ENCODE measurements around the gene NHLRC4. TPM values are rescaled to one million over a fixed set of nuclear protein-coding genes. Genes with fewer than 3 reads are reported as not detected.

Gene NHLRC4
- total and polyA plus RNA-seq, 8 donors, result 0.99 to 3.4 (median 2.9) TPM

DNA sequence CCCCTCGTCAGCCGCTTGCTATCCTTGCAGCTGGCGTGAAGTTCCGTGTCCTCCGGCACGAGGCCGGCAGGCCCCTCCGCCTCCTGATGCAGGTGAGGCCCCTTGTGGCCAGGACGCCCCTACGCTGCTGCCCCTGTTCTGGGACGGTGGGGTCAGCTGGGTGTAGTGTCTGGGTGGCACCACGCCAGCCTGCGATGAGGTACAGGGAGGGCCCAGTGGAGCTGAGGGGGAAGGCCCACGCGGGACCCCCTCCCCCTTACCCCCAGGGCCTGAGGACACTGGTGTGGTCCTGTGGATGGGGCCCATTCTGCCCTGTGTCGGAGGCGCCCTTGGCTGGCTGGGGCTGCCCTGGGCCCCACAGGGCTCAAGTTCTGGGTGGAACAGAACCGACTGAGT lies 15.4 kb downstream of the NHLRC4 start:
- H3K27me3 ChIP-seq, result no peaks in the 10 kb centered on the region
- peaks cover 6 to 13% of the 10 kb centered on the region in 2 donors for H3K4me1 ChIP-seq
- peaks cover 0 to 21% of the 10 kb centered on the region in 2 donors for H3K36me3 ChIP-seq
- intact Hi-C loops (cut with DNase I), result no loop called here
- no peak for TF ChIP-seq CTCF (IDR thresholded peaks at IDR 0.05)
- no peak overlapping the region for H3K27ac ChIP-seq
- H3K9me3 ChIP-seq, result no peaks in the 10 kb centered on the region
- ATAC-seq (no peak), DNase-seq (no peak)
- no peak overlapping the region for H3K4me3 ChIP-seq

DNA sequence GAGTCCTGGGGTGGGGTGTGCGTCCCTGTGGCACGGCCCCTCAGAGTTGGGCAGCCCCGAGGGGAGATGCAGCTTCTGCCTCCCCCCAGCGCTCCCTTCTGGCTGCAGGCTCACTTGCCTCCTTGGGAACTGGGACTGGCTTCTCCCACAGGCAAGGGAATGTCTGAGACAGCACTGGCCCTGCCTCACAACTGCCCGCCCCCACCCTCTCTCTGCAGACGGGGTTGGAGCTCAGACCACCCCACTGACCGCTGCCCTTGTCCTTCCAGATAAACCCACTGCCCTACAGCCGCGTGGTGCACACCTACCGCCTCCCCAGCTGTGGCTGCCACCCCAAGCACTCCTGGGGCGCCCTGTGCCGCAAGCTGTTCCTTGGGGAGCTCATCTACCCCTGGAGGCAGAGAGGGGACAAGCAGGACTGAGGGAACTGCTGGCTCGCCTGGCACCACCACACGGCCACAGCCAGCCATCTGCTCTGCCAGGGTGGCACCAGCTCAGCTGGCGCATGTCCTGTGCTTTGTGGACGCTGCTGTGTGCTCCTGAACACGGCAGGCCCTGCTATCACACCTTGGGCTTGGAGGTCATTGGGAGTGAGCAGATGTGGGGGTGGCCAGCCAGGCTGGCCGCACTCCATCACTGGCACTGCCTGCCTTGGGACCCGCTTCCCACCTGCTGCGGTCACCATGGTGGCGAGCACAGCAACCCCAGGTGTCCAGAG lies 16.0 kb downstream of the NHLRC4 start:
- H3K27ac ChIP-seq, result no peak overlapping the region
- no peaks in the 10 kb centered on the region for H3K9me3 ChIP-seq
- intact Hi-C loops (cut with DNase I), result no loop called here
- H3K4me1 ChIP-seq, result peaks cover 9 to 19% of the 10 kb centered on the region in 2 donors
- H3K36me3 ChIP-seq, result peaks cover 0 to 21% of the 10 kb centered on the region in 2 donors
- ATAC-seq (no peak), DNase-seq (no peak)
- no peak overlapping the region for H3K4me3 ChIP-seq
- TF ChIP-seq CTCF (IDR thresholded peaks at IDR 0.05), result no peak
- H3K27me3 ChIP-seq, result no peaks in the 10 kb centered on the region

DNA sequence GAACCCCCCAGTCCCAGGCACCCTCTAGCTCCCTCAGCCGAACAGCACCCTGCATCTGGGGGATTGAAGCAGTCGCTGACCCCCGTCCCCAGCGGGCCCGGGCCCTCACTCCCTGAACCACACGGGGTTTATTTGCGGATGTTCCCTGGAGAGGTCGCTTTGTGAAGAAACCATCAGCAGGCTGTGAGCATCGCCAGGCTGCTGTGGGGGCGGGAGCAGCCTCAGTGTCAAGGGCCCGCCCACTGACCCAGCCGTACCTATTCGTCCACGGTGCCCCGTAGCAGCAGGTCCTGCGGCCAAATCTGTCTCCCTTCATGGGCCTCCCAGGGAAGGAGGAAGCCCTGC lies 16.6 kb downstream of the NHLRC4 start:
- peaks cover 0 to 21% of the 10 kb centered on the region in 2 donors for H3K36me3 ChIP-seq
- H3K4me1 ChIP-seq, result peaks cover 16 to 24% of the 10 kb centered on the region in 2 donors
- intact Hi-C loops (cut with DNase I), result no loop called here
- no peaks in the 10 kb centered on the region for H3K27me3 ChIP-seq
- H3K9me3 ChIP-seq, result no peaks in the 10 kb centered on the region
- H3K4me3 ChIP-seq, result no peak overlapping the region
- no peak overlapping the region for H3K27ac ChIP-seq
- no peak for TF ChIP-seq CTCF (IDR thresholded peaks at IDR 0.05)
- DNase-seq (no peak), ATAC-seq (no peak)

- intact Hi-C loops (cut with DNase I), result no loop called here
- Histone ChIP-seq H3K27me3 (no peaks in the 10 kb centered on the region), H3K9me3 (no peaks in the 10 kb centered on the region), H3K4me3 (no peak overlapping the region), H3K27ac (no peak overlapping the region), H3K4me1 (peaks cover 17 to 22% of the 10 kb centered on the region in 2 donors), H3K36me3 (peaks cover 0 to 21% of the 10 kb centered on the region in 2 donors)
- TF ChIP-seq CTCF (IDR thresholded peaks at IDR 0.05), result no peak
- DNase-seq (no peak), ATAC-seq (no peak)
These were observed 17.2 kb downstream of the NHLRC4 start for GRCh38 chr16:583815-584591.

DNA sequence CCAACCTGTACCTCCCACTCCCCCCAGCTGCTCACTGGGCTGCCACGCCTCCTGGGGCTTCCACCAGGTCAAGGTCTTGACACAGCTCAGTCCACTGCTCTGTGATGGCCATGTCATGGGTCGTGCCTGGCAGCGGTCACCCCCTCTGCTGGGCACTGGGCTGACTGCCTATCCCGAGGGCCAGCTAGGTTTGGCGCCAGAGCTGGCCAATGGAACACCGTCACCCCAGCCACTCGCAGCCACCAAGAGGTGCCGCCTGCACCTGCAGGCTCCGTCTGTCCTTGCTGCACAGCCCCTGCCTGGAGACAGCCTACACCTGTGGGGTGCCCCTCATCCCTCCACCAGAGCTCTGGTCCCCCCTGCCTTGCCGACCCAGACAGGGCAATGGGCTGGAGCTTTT lies 18.5 kb downstream of the NHLRC4 start:
- intact Hi-C loops (cut with DNase I), result no loop called here
- no peak for TF ChIP-seq CTCF (IDR thresholded peaks at IDR 0.05)

More for the DNA sequence above, 18.5 kb downstream of the NHLRC4 start:
- Histone ChIP-seq H3K36me3 (peaks cover 0 to 19% of the 10 kb centered on the region in 2 donors), H3K27ac (no peak overlapping the region), H3K27me3 (no peaks in the 10 kb centered on the region), H3K4me3 (no peak overlapping the region), H3K9me3 (no peaks in the 10 kb centered on the region), H3K4me1 (peaks cover 17 to 20% of the 10 kb centered on the region in 2 donors)
- no peak for DNase-seq
- ATAC-seq, result no peak

Measured in left lung (tissue), 10 donors.